K562 (cell line): ENCODE data around the gene PIK3AP1. TPM values are rescaled to one million over a fixed set of nuclear protein-coding genes. Genes with fewer than 3 reads are reported as not detected.

Experiments used
- ATAC-seq: fragments of 200-7000 bp; cut with Tn5 transposase; 3 replicates; pipeline ENCODE4 v1.9.1; 2020; ENCODE audit warnings: moderate library complexity
- BruUV-seq: library from RNA; stranded (reverse); fragments of 400-500 nt; replicated peaks from 2 replicates; lab custom pipeline; 2021; lab: Mats Ljungman, UMichigan
- CTCF ChIA-PET: fragments of 300-600 bp; formaldehyde crosslinking; extraction: SDS; loops from one replicate; lab custom pipeline; 2021; ENCODE audit warnings: low intra/inter-chr PET ratio; lab: Yijun Ruan, JAX
- POLR2A ChIA-PET: fragments of 300-600, 350-650 bp; sonication (Branson Sonifier 250); formaldehyde crosslinking; extraction: SDS; loops from one replicate; lab custom pipeline; 2021; ENCODE audit warnings: antibody characterized with exemption, inconsistent platforms; lab: Yijun Ruan, JAX
- DNase-seq, 4 experiments: peaks; one replicate each; pipeline versions ENCODE4 v3.0.0 to v3.0.0-alpha.2; 2011 to 2018; ENCODE audit warnings: low spot score in 3 of 4, mixed read lengths in 3 of 4; ENCODE audit errors: extremely low read depth in 1 of 4
- FAIRE-seq: peaks from 2 replicates; lab custom pipeline; 2011; peaks lifted over from hg19 to GRCh38; lab: Jason Lieb, UNC
- H2AFZ ChIP-seq: 2 replicates; pipeline ENCODE4 v1.6.0; 2011; ENCODE audit warnings: low read depth, low read length, control low read depth, inconsistent platforms
- H3K27ac ChIP-seq: fragments of 200-600 bp; 3 replicates; pipeline ENCODE4 v1.8.0; 2011; ENCODE audit warnings: low read depth, mild to moderate bottlenecking, control low read depth, inconsistent platforms, low read length, moderate library complexity, mixed read lengths; ENCODE audit errors: extremely low read depth
- H3K27me3 ChIP-seq, 2 experiments: fragments of 300-600 bp in 1 of 2; 2 replicates in 1 of 2; 3 replicates in 1 of 2; pipeline versions ENCODE4 v1.6.0 to v1.8.0; 2011; ENCODE audit warnings: inconsistent platforms in 2 of 2, low read length in 2 of 2, mild to moderate bottlenecking in 1 of 2, mixed read lengths in 1 of 2, moderate library complexity in 1 of 2; ENCODE audit not compliant: control insufficient read depth in 2 of 2, insufficient read depth in 2 of 2
- H3K36me3 ChIP-seq: fragments of 300-600 bp; 3 replicates; pipeline ENCODE4 v1.8.0; 2011; ENCODE audit warnings: mild to moderate bottlenecking, low read length, inconsistent platforms; ENCODE audit not compliant: control insufficient read depth, insufficient read depth
- H3K4me1 ChIP-seq, 2 experiments: fragments of 200-600 bp in 1 of 2; replicated peaks in 1 of 2; 2 replicates in 1 of 2; 3 replicates in 1 of 2; pipeline versions ENCODE4 v1.5.1 to v1.8.0; 2011; ENCODE audit warnings: inconsistent platforms in 2 of 2, low read length in 2 of 2, mild to moderate bottlenecking in 1 of 2, mixed read lengths in 1 of 2, moderate library complexity in 1 of 2; ENCODE audit not compliant: control insufficient read depth in 2 of 2, insufficient read depth in 2 of 2
- H3K4me2 ChIP-seq: 2 replicates; pipeline ENCODE4 v1.6.1; 2011; ENCODE audit warnings: low read length, control low read depth, inconsistent platforms, mixed read lengths; ENCODE audit not compliant: insufficient read depth
- H3K4me3 ChIP-seq: fragments of 200-600 bp; sonication (generic), shearing (Covaris generic); 2 replicates; pipeline ENCODE4 v1.5.1; 2016; ENCODE audit warnings: control low read depth, inconsistent platforms
- H3K79me2 ChIP-seq: fragments of 200-600 bp; 3 replicates; pipeline ENCODE4 v1.8.0; 2011; ENCODE audit warnings: low read length, inconsistent platforms; ENCODE audit not compliant: control insufficient read depth, insufficient read depth
- H3K9ac ChIP-seq, 2 experiments: 2 replicates each; pipeline versions ENCODE4 v1.6.0 to v1.6.1; 2011; ENCODE audit warnings: low read depth in 2 of 2, low read length in 2 of 2, control low read depth in 1 of 2, inconsistent platforms in 1 of 2, mild to moderate bottlenecking in 1 of 2, mixed read lengths in 1 of 2; ENCODE audit not compliant: insufficient read depth in 1 of 2
- H3K9me1 ChIP-seq: one replicate; pipeline ENCODE4 v1.6.0; 2011; ENCODE audit warnings: inconsistent platforms, mild to moderate bottlenecking, low read length, moderate library complexity; ENCODE audit not compliant: control insufficient read depth, insufficient read depth
- H3K9me3 ChIP-seq: replicated peaks from 2 replicates; pipeline ENCODE4 v1.5.1; 2011; ENCODE audit warnings: low read depth, low read length, inconsistent platforms; ENCODE audit not compliant: control insufficient read depth, insufficient read depth
- H4K20me1 ChIP-seq: replicated peaks from 2 replicates; pipeline ENCODE4 v1.6.1; 2011; ENCODE audit warnings: low read length, inconsistent platforms, mixed read lengths; ENCODE audit not compliant: control insufficient read depth, insufficient read depth
- ARID3A ChIP-seq: IDR thresholded peaks from 2 replicates; pipeline ENCODE4 v1.6.1; 2012; ENCODE audit warnings: low read depth, low read length, improper control_type of control experiment, borderline replicate concordance
- CHD4 ChIP-seq: fragments of 200-600 bp; sonication (generic); IDR thresholded peaks from 3 replicates; pipeline ENCODE4 v1.6.1; 2012; ENCODE audit warnings: low read depth, mild to moderate bottlenecking, mixed read lengths, low read length, inconsistent platforms; ENCODE audit not compliant: insufficient read depth, insufficient replicate concordance, poor library complexity, severe bottlenecking
- FOXJ2 ChIP-seq: fragments of 200-800 bp; sonication (Bioruptor generic); IDR thresholded peaks from 2 replicates; pipeline ENCODE4 v1.6.1; 2016; ENCODE audit warnings: missing genetic modification characterization, missing compliant biosample characterization
- HOXB6 ChIP-seq: fragments of 250-450 bp; sonication (Bioruptor Pico); IDR thresholded peaks from 2 replicates; pipeline ENCODE4 v1.5.1; 2022; ENCODE audit warnings: mild to moderate bottlenecking, borderline replicate concordance
- HSF4 ChIP-seq: fragments of 250-450 bp; sonication (Bioruptor Pico); IDR thresholded peaks from 2 replicates; pipeline ENCODE4 v2.1.2; 2022; ENCODE audit warnings: mild to moderate bottlenecking, moderate library complexity, borderline replicate concordance
- IRF2 ChIP-seq: sonication (generic); formaldehyde crosslinking; IDR thresholded peaks from 2 replicates; pipeline ENCODE4 v1.8.1; 2022; ENCODE audit warnings: mild to moderate bottlenecking, missing genetic modification reagents
- MYNN ChIP-seq, 2 experiments: sonication (generic); formaldehyde crosslinking in 1 of 2; IDR thresholded peaks; 2 replicates each; pipeline versions ENCODE4 v1.5.0 to v1.6.1; 2016 to 2020; ENCODE audit warnings: antibody characterized with exemption in 1 of 2, missing genetic modification reagents in 1 of 2
- PML ChIP-seq: IDR thresholded peaks from 2 replicates; pipeline ENCODE4 v1.6.1; 2012; ENCODE audit warnings: low read length, inconsistent platforms
- RAD51 ChIP-seq: fragments of 450-650 bp; IDR thresholded peaks from 2 replicates; pipeline ENCODE4 v1.7.1; 2016; ENCODE audit warnings: low read depth, mild to moderate bottlenecking, borderline replicate concordance
- RFX1 ChIP-seq: fragments of 450-650 bp; IDR thresholded peaks from 2 replicates; pipeline ENCODE4 v1.6.1; 2016; ENCODE audit warnings: mild to moderate bottlenecking, moderate library complexity
- ZC3H8 ChIP-seq: fragments of 450-650 bp; IDR thresholded peaks from 2 replicates; pipeline ENCODE4 v1.6.1; 2017
- ZNF23 ChIP-seq: fragments of 250-450 bp; sonication (Bioruptor Pico); IDR thresholded peaks from 2 replicates; pipeline ENCODE4 v1.4.0; 2020; ENCODE audit warnings: mild to moderate bottlenecking
- WGBS: fragments of 100-300 bp; shearing (Covaris generic); methylation state at CpG from one replicate; pipeline ENCODE4 v1.1.6; 2016; ENCODE audit warnings: low coverage, mixed read lengths; ENCODE audit not compliant: insufficient coverage; ENCODE audit errors: missing lambda C conversion rate; 5-methylcytosine and 5-hydroxymethylcytosine counted together
- in situ Hi-C: fragments of 300-500 bp; cut with MboI; formaldehyde crosslinking; loops from 4 replicates; pipeline ENCODE4 v1.15.0; 2018; ENCODE audit warnings: inconsistent platforms, mixed read lengths
- intact Hi-C: fragments of 100-400 bp; cut with micrococcal nuclease; formaldehyde crosslinking; loops from 2 replicates; pipeline ENCODE4 v1.14.2; 2022
- polyA plus RNA-seq, 8 experiments: library from polyadenylated mRNA; depleted of rRNA in 4 of 8; stranded (reverse) in 5 of 8; unstranded in 3 of 8; fragments of >200 nt; fragmentation: Nextera tagmentation in 2 of 8; fragmentation: Illumina TruSeq in 1 of 8; extraction: Ambion mirVana in 2 of 8; extraction: Trizol in 1 of 8; gene quantifications; 2 replicates each; pipeline versions ENCODE4 v1.2.1 to v1.2.3, GENCODE V29; 2011 to 2014; ENCODE audit warnings: inconsistent platforms in 1 of 8, missing spikeins in 1 of 8
- total RNA-seq, 7 experiments: library from RNA; depleted of rRNA in 6 of 7; stranded (reverse); fragments of >200 nt in 6 of 7; fragmentation: Illumina TruSeq in 2 of 7; extraction: Trizol in 2 of 7; gene quantifications; 2 replicates each; pipeline versions ENCODE4 v1.2.1 to v1.2.3, GENCODE V29; 2011 to 2021; ENCODE audit warnings: low replicate concordance in 1 of 7

The PIK3AP1 gene
- total and polyA plus RNA-seq, 9 of the 15 experiments (the other 6 are each of a cell fraction or from before 2014, with no cell fraction given) = 0.20 to 2.4 (median 1.4) TPM

- ChIA-PET CTCF (no interaction called here), POLR2A (no interaction called here)
- H3K9me1 ChIP-seq = no peaks in the 10 kb centered on the region
- ATAC-seq = no peak
- no peak overlapping the region for H3K4me2 ChIP-seq
- no peak overlapping the region for H3K27ac ChIP-seq
- H3K4me3 ChIP-seq = no peak overlapping the region
- DNase-seq = no peak
- H3K36me3 ChIP-seq = no peaks in the 10 kb centered on the region
- peaks cover 0 to 5% of the 10 kb centered on the region in 2 experiments; a peak in 1 of 5 replicates for H3K27me3 ChIP-seq
- no TSS peak for BruUV-seq
- H3K9ac ChIP-seq = no peak overlapping the region
- H3K79me2 ChIP-seq = no peaks in the 10 kb centered on the region
- WGBS = 8% methylated on average over 1 of the region's 1 CpG
- TF ChIP-seq ZNF23 (CRISPR knock-in tag) = no peak
- no peak overlapping the region for H2AFZ ChIP-seq
- in situ Hi-C loops = no loop called here
- H4K20me1 ChIP-seq = no peaks in the 10 kb centered on the region
- FAIRE-seq = no peak
- no peaks in the 10 kb centered on the region for H3K9me3 ChIP-seq
- intact Hi-C loops = no loop called here
- peaks cover 0 to 3% of the 10 kb centered on the region in 2 experiments; a peak in 2 of 5 replicates for H3K4me1 ChIP-seq
These were observed 83.8 kb downstream of the PIK3AP1 start for GRCh38 chr10:96636551-96636950.

DNA sequence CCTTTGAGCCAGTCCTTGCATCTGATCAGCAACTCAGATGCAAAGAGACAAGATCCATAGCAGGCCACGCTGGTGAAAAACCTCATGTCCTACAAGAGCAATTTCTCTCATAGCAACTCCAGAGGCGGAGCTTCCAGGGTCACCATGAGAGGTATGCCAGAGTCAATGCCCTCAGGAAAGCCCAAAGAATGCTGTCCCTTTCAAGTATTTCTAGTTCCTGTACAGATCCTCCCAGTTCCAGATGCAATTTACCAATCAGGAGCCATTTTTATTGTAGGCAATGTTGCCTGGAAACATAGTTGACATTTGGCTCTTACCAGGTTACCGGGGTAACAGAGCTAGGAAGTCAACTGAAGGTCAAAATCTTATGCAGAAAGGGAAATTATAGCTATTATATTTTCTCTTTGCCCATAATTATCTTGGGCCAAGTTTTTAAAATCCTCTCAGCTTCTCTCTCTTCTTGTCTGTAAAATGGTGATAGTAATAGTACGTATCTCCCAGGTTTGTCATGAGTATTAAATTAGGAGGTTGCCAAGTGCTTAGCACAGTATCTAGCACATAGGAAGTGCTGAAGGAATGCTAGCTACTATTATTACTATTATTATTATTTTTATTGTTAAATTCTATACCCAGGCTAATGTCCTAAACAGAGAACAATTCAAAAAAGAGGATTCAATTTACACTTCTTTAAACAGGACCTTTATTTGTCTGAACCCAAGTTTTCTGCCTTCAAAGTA is 87.2 kb downstream of the PIK3AP1 start:
- no peak overlapping the region for H3K4me3 ChIP-seq
- DNase-seq (no peak), FAIRE-seq (no peak), ATAC-seq (no peak)
- in situ Hi-C loops (no loop called here), intact Hi-C loops (no loop called here)
- ChIA-PET POLR2A (interaction anchor here (1.4 kb wide), 2 partner anchors 8 to 10 kb away, joined by 3 to 8 read pairs; no protein-coding TSS in a partner anchor), CTCF (no interaction called here)
- TF ChIP-seq CHD4 (no peak), RFX1 (peak; percentile 55), HOXB6 (CRISPR knock-in tag) (no peak), MYNN (IDR thresholded peaks at IDR 0.05) (peak; percentile 40; the same call in 1 of the 2 replicates), MYNN (CRISPR knock-in tag; IDR thresholded peaks at IDR 0.05) (no peak), ZC3H8 (no peak), RAD51 (no peak), IRF2 (no peak), FOXJ2 (tag) (0 out of 2 replicates have a peak, but pooled peaks have one; percentile 23), HSF4 (CRISPR knock-in tag) (no peak), PML (no peak), ARID3A (no peak)
- no peak overlapping the region for H3K4me2 ChIP-seq
- no peak overlapping the region for H3K27ac ChIP-seq
- no peaks in the 10 kb centered on the region for H3K79me2 ChIP-seq
- H4K20me1 ChIP-seq = no peaks in the 10 kb centered on the region
- no peaks in the 10 kb centered on the region; a peak in 1 of 5 replicates for H3K4me1 ChIP-seq
- WGBS = 23% methylated on average over 3 of the region's 4 CpGs
- no peaks in the 10 kb centered on the region for H3K9me3 ChIP-seq
- H3K9me1 ChIP-seq = no peaks in the 10 kb centered on the region
- no peak overlapping the region for H3K9ac ChIP-seq
- H2AFZ ChIP-seq = no peak overlapping the region
- H3K27me3 ChIP-seq = peaks cover 0 to 5% of the 10 kb centered on the region in 2 experiments; a peak in 1 of 5 replicates
- BruUV-seq = no TSS peak
- H3K36me3 ChIP-seq = no peaks in the 10 kb centered on the region
